Effector memory CD4-positive, alpha-beta T cell (primary cell): ENCODE results near the gene CCDC192.

ENCODE experiments used
- DNase-seq, 3 donors: peaks; one replicate each; pipeline ENCODE4 v3.0.0-alpha.2; 2020
- H3K27ac ChIP-seq: 2 replicates; pipeline ENCODE4 v1.7.0; 2013; ENCODE audit warnings: mild to moderate bottlenecking, low read length, moderate library complexity; ENCODE audit not compliant: insufficient read depth, poor library complexity, severe bottlenecking
- H3K27me3 ChIP-seq: replicated peaks from 2 replicates; pipeline ENCODE4 v1.7.0; 2013; ENCODE audit warnings: mild to moderate bottlenecking, low read length; ENCODE audit not compliant: insufficient read depth, control insufficient read depth, poor library complexity, severe bottlenecking
- H3K36me3 ChIP-seq: 2 replicates; pipeline ENCODE4 v1.7.0; 2013; ENCODE audit warnings: mild to moderate bottlenecking, low read length, moderate library complexity; ENCODE audit not compliant: control insufficient read depth, insufficient read depth
- H3K4me1 ChIP-seq: 2 replicates; pipeline ENCODE4 v1.7.0; 2013; ENCODE audit warnings: low read length, mild to moderate bottlenecking; ENCODE audit not compliant: control insufficient read depth, insufficient read depth, poor library complexity, severe bottlenecking
- H3K4me3 ChIP-seq: 2 replicates; pipeline ENCODE4 v1.7.0; 2013; ENCODE audit warnings: low read length, low read depth, mild to moderate bottlenecking; ENCODE audit not compliant: insufficient read depth, poor library complexity, severe bottlenecking
- H3K9me3 ChIP-seq: 2 replicates; pipeline ENCODE4 v1.7.0; 2013; ENCODE audit warnings: mild to moderate bottlenecking, low read length, moderate library complexity; ENCODE audit not compliant: control insufficient read depth

Gene CCDC192

DNA sequence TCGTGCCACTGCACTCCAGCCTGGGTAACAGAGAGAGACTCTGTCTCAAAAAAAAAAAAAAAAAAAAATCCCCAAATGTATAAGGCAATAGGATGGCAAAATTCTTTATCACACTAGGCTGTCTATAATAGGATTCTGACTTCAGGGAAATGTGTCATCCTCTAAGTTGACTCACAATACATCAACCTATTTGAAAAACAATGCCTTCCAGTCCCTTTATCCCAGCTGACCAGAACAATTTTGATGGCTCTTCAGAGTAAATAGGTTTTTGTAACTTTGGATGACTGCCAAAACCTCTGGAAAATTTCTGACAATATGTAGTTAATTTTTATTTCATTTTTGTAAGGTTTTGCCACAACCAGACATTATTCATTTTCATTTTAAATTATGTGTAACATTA is 184.1 kb downstream of the CCDC192 start:
- H3K4me3 ChIP-seq: no peak overlapping the region
- DNase-seq: no peak
- no peak overlapping the region for H3K27ac ChIP-seq
- H3K9me3 ChIP-seq: no peaks in the 10 kb centered on the region
- H3K36me3 ChIP-seq: no peaks in the 10 kb centered on the region
- H3K4me1 ChIP-seq: no peaks in the 10 kb centered on the region
- no peaks in the 10 kb centered on the region for H3K27me3 ChIP-seq

DNA sequence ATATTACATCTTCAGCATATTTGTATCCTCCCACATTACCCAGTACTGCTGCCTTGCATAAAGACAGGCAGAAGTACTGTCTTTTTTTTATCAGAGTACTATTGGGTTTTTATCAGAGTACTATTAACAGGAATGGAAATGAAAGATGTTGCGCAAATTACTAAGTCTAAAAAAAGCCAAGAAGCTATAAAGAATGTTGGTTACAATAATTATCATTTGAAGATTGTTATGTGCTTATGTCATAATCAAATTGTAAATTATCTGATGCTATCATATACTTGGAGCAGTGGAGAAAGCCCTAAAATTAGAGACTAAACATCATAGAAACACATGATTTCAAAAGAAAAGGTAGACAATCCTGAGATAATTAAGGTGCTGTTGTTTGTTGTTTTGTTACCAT is 188.8 kb downstream of the CCDC192 start:
- no peak for DNase-seq
- Histone ChIP-seq H3K36me3 (no peaks in the 10 kb centered on the region), H3K27me3 (no peaks in the 10 kb centered on the region), H3K4me3 (no peak overlapping the region), H3K9me3 (no peaks in the 10 kb centered on the region), H3K4me1 (no peaks in the 10 kb centered on the region), H3K27ac (no peak overlapping the region)

DNA sequence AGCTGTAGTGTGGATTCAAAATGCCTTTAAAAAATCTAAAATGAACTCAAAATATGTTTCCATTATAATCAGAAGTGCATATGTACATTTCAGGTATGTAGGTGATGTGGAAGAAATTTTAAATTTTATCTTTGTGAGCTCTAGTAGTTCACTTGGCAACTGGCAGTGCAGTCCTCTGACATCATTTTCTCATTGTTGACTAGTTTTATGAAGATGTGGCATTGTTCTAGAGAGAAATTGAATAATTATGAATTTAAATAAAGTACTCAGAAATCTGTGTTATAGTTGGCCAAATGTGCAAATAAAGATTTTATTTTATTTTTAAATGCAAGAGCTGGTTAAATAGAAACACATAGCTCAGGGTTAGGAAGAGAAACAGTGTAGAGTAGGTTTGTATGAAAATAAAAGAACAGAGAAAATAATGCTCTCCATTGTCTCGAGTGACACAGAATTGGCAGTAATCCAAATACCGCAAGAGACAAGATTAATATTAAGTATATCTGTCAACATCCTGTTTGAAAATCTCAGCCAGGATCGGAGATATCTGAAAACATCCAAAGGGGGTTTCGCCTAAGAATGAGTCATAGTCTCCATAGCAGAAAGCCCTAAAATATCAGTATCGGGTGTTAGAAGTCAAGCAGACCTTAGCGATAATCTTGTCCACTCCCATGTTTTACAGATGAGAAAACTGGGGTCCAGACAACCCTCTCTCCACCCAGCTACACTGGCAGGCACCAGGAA is 189.4 kb downstream of the CCDC192 start:
- Histone ChIP-seq H3K4me3 (no peak overlapping the region), H3K9me3 (no peaks in the 10 kb centered on the region), H3K36me3 (no peaks in the 10 kb centered on the region), H3K4me1 (no peaks in the 10 kb centered on the region), H3K27me3 (no peaks in the 10 kb centered on the region), H3K27ac (no peak overlapping the region)
- no peak for DNase-seq

DNA sequence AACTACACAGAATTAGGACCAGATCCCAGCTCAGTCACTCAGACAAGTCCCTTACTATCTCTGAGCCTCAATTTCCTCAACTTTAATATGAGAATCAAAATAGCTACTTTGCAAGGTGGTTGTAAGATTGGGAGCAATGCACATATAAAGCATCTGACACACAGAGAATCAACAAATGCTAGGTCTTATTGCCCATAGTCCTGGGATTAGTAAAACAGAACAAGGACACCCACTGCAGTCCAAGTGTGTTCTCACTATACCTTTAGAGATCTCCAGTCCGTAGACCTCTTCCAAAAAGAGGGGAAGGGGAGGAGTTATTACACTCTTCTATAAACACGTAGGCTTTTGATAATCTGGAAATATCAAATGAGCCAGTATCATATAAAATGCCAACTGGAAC is 190.0 kb downstream of the CCDC192 start:
- no peaks in the 10 kb centered on the region for H3K4me1 ChIP-seq
- no peak overlapping the region for H3K27ac ChIP-seq
- no peak for DNase-seq
- no peaks in the 10 kb centered on the region for H3K27me3 ChIP-seq
- H3K36me3 ChIP-seq: no peaks in the 10 kb centered on the region
- H3K9me3 ChIP-seq: no peaks in the 10 kb centered on the region
- H3K4me3 ChIP-seq: no peak overlapping the region

DNA sequence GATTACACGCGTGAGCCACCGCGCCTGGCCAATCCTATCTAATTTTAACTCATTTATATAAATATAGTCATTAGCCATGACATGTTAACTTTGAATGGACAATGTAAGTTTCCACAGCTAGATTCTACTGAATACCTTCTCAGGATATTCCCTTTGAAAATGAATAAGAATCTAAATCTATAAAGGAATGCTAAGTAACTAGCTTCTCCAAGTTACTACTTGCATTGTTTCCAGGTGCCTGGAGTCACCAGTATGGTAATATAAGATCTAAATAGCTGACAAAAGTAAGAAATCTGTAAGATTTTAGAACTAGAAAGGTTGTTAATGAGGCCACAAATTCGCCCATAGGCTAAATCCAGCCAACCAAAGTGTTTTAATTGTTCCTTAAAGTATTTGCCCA is 191.3 kb downstream of the CCDC192 start:
- no peaks in the 10 kb centered on the region for H3K9me3 ChIP-seq

DNA sequence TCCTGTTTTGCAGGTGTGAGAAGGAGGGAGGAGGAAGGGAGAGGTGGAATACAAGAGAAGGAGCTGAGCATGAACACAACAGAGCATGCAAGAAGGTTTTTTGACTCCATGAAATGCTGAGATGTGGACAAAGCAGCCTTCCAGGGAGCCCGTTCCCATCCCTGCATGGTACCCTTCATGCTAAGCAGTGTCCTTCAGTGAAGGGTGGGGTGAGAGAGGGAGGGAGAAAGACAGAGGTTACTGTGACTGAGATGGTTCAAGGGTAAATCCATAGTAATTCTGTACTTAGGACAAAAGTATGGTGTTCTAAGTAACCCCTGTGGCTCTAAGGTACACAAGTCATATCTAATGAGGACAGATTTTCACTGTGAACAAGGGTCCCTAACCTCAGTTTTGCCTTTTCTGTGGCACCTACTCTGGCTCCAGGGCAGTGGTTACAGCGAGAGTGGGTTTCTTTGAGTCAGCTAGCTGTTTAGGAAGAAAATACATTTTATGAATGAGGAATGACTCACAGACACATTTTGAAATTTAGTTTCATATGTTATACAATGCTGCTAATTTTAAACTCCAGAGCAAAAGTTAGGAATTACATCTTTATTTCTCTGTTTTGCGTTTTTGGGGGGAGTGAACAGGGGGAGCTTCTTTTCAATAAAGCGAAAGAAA is 195.5 kb downstream of the CCDC192 start:
- H3K36me3 ChIP-seq: no peaks in the 10 kb centered on the region
- no peaks in the 10 kb centered on the region for H3K27me3 ChIP-seq
- no peak overlapping the region for H3K27ac ChIP-seq
- no peak overlapping the region for H3K4me3 ChIP-seq
- DNase-seq: no peak
- no peaks in the 10 kb centered on the region for H3K9me3 ChIP-seq
- H3K4me1 ChIP-seq: no peaks in the 10 kb centered on the region

More for the DNA sequence above, 191.3 kb downstream of the CCDC192 start:
- Histone ChIP-seq H3K4me1 (no peaks in the 10 kb centered on the region), H3K27me3 (no peaks in the 10 kb centered on the region), H3K36me3 (no peaks in the 10 kb centered on the region), H3K27ac (no peak overlapping the region), H3K4me3 (no peak overlapping the region)
- no peak for DNase-seq

DNA sequence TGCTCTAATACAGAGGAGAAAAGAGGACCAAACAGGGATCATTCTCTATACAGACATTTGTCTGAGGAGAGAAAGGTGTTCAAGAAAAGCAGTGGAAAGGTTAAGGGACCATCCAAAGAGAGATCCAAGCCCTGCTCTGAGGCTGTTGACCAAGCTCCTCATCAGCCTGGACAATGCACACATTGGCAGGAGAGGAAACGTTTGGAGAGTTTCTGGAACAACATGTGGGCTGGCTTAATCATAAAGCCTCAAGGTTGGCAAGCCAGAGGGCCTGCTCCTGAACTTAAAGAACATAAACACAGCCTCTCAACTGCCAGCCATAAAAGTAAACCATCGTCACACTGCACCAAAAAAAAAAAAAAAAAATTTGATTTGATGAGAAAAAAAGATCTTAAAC is 196.0 kb downstream of the CCDC192 start:
- H3K4me3 ChIP-seq: no peak overlapping the region
- no peaks in the 10 kb centered on the region for H3K27me3 ChIP-seq
- H3K9me3 ChIP-seq: no peaks in the 10 kb centered on the region
- no peak overlapping the region for H3K27ac ChIP-seq
- H3K36me3 ChIP-seq: no peaks in the 10 kb centered on the region
- no peaks in the 10 kb centered on the region for H3K4me1 ChIP-seq
- no peak for DNase-seq

DNA sequence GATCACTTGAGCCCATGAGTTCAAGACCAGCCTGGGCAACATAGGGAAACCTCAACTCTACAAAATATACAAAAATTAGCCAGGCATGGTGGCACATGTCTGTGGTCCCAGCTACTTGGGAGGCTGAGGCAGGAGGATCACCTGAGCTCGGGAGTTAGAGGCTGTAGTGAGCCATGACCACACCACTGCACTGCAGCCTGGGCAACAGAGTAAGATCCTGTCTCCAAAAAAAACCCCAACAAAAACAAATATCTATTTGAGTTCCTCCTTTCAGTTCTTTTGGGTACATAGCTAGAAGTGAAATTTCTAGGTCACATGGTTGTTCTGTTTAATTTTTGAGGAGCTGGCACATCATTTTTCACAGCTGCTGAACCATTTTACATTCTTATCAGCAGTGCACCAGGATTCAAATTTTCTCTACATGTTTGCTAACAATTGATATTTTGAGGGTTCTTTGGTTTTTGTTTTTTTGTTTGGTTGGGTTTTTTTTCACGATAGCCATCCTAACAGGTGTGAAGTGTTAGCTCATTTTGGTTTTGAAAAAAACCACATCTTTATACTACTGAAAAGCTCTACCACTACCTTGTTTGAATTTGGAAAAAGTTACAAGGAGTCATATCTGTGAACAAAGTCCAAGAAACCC is 203.5 kb downstream of the CCDC192 start:
- Histone ChIP-seq H3K9me3 (no peaks in the 10 kb centered on the region), H3K4me3 (no peak overlapping the region), H3K36me3 (no peaks in the 10 kb centered on the region), H3K27ac (no peak overlapping the region), H3K27me3 (no peaks in the 10 kb centered on the region), H3K4me1 (no peaks in the 10 kb centered on the region)
- DNase-seq: no peak

DNA sequence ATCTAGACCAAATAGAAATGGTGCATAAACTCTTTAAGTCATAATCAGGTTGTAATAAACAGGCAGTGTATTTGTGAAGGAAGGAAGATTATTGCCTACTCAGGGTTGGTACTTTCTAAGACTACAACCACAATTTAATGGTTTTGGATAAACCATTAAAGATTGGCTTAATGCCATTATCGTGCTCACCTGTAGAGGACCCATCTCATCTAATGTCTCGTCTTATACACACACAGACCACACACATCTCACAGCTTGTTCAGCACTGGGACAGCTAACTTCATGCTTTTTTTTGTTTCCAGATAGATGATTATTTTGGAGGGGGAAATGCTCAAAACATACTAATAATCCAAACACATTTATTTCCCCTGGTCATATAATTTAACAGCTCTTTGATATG is 204.7 kb downstream of the CCDC192 start:
- H3K36me3 ChIP-seq: no peaks in the 10 kb centered on the region
- no peaks in the 10 kb centered on the region for H3K4me1 ChIP-seq
- no peak overlapping the region for H3K4me3 ChIP-seq
- no peaks in the 10 kb centered on the region for H3K9me3 ChIP-seq
- DNase-seq: no peak
- no peak overlapping the region for H3K27ac ChIP-seq
- no peaks in the 10 kb centered on the region for H3K27me3 ChIP-seq

DNA sequence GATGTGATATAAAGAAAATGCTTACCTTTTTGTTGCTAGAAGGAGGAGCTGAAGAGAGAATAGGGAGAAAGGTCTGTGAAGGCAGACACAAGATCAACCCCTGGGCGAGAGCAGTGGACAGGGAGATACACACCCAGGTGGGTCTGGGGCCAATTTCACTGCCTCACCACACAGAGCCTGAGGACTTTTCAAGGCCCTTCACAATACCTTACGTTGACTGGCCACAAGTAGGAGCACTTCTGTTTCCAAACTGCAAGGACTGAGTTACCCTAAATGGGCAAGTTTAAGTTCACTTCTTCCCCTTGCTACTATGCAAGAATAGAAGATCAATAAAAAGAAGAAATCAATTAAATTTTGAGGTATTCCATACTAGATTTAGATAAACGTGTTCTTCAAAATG is 205.9 kb downstream of the CCDC192 start:
- no peak overlapping the region for H3K27ac ChIP-seq
- H3K27me3 ChIP-seq: no peaks in the 10 kb centered on the region
- no peaks in the 10 kb centered on the region for H3K9me3 ChIP-seq
- no peaks in the 10 kb centered on the region for H3K36me3 ChIP-seq
- no peak for DNase-seq
- H3K4me3 ChIP-seq: no peak overlapping the region
- H3K4me1 ChIP-seq: no peaks in the 10 kb centered on the region
